Measurements from ENCODE around the gene PAQR7.

- TF ChIP-seq CTCF (IDR thresholded peaks at IDR 0.05), result no peak
- TF ChIP-seq POLR2A (IDR thresholded peaks at IDR 0.05), result no peak
These were observed 13.0 kb upstream of the PAQR7 start for GRCh38 chr1:25888426-25888987.

Data from esophagus squamous epithelium (tissue), 4 donors.